Neural cell (in vitro differentiated cells): Measurements from ENCODE around the gene HS3ST2. TPM values are rescaled to one million over a fixed set of nuclear protein-coding genes. Genes with fewer than 3 reads are reported as not detected.

Experiments
- H2AFZ ChIP-seq: fragments of 200-600, 300-800 bp; sonication (generic), shearing (Covaris generic); 2 replicates; pipeline ENCODE4 v1.6.0; 2014; ENCODE audit warnings: low read depth, mild to moderate bottlenecking, antibody characterized with exemption, low read length, moderate library complexity
- H3F3A ChIP-seq: fragments of 200-600 bp; shearing (Covaris generic); 2 replicates; pipeline ENCODE4 v1.6.1; 2016; ENCODE audit warnings: mild to moderate bottlenecking, moderate library complexity, mixed read lengths, antibody characterized with exemption, low read length; ENCODE audit not compliant: insufficient read depth, poor library complexity, severe bottlenecking
- H3K27ac ChIP-seq: fragments of 200-600, 300-800 bp; sonication (generic), shearing (Covaris generic); 2 replicates; pipeline ENCODE4 v1.5.1; 2014; ENCODE audit warnings: mild to moderate bottlenecking, low read length, moderate library complexity
- H3K27me3 ChIP-seq: fragments of 300-800, 200-600 bp; sonication (generic), shearing (Covaris generic); 2 replicates; pipeline ENCODE4 v1.6.0; 2014; ENCODE audit warnings: mild to moderate bottlenecking, low read depth, low read length, moderate library complexity; ENCODE audit not compliant: insufficient read depth
- H3K36me3 ChIP-seq: fragments of 300-800, 200-600 bp; sonication (generic), shearing (Covaris generic); 2 replicates; pipeline ENCODE4 v1.5.1; 2014; ENCODE audit warnings: mild to moderate bottlenecking, antibody characterized with exemption, low read length, moderate library complexity; ENCODE audit not compliant: insufficient read depth
- H3K4me2 ChIP-seq: fragments of 300-800, 200-600 bp; sonication (generic), shearing (Covaris generic); 2 replicates; pipeline ENCODE4 v1.6.0; 2014; ENCODE audit warnings: mild to moderate bottlenecking, low read length
- H3K4me3 ChIP-seq: fragments of 300-800, 200-600 bp; sonication (generic), shearing (Covaris generic); 2 replicates; pipeline ENCODE4 v1.5.1; 2014; ENCODE audit warnings: mild to moderate bottlenecking, low read length, moderate library complexity
- H3K79me2 ChIP-seq: fragments of 200-600 bp; shearing (Covaris generic); replicated peaks from 2 replicates; pipeline ENCODE4 v1.6.0; 2014; ENCODE audit warnings: mild to moderate bottlenecking, low read length, moderate library complexity; ENCODE audit not compliant: insufficient read depth
- H3K9ac ChIP-seq: fragments of 300-800, 200-600 bp; sonication (generic), shearing (Covaris generic); 2 replicates; pipeline ENCODE4 v1.6.1; 2016; ENCODE audit warnings: mild to moderate bottlenecking, low read length, mixed read lengths
- H3K9me2 ChIP-seq: fragments of 200-600 bp; shearing (Covaris generic); 2 replicates; pipeline ENCODE4 v1.6.1; 2016; ENCODE audit warnings: mild to moderate bottlenecking, low read length, mixed read lengths; ENCODE audit not compliant: insufficient read depth
- H3K9me3 ChIP-seq: fragments of 200-600, 300-800 bp; sonication (generic), shearing (Covaris generic); 2 replicates; pipeline ENCODE4 v1.6.1; 2016; ENCODE audit warnings: mild to moderate bottlenecking, mixed run types, low read length, moderate library complexity, mixed read lengths
- H4K20me1 ChIP-seq: fragments of 200-600 bp; shearing (Covaris generic); 2 replicates; pipeline ENCODE4 v1.6.1; 2016; ENCODE audit warnings: mild to moderate bottlenecking, mixed run types; ENCODE audit not compliant: insufficient read depth
- EP300 ChIP-seq: fragments of 450-650 bp; conservative IDR thresholded peaks from 2 replicates; pipeline ENCODE4 v1.6.1; 2014; ENCODE audit warnings: antibody characterized with exemption, mild to moderate bottlenecking, moderate library complexity; ENCODE audit not compliant: poor library complexity, severe bottlenecking
- EZH2 ChIP-seq: fragments of 200-600, 300-800 bp; shearing (Covaris generic), sonication (generic); IDR thresholded peaks from 2 replicates; pipeline ENCODE4 v1.6.1; 2014; ENCODE audit warnings: antibody characterized with exemption, low read length, borderline replicate concordance, mild to moderate bottlenecking; ENCODE audit not compliant: insufficient read depth, poor library complexity, severe bottlenecking
- MXI1 ChIP-seq: fragments of 450-650 bp; conservative IDR thresholded peaks from 2 replicates; pipeline ENCODE4 v1.6.1; 2014; ENCODE audit warnings: antibody characterized with exemption, mild to moderate bottlenecking; ENCODE audit not compliant: poor library complexity, severe bottlenecking
- POLR2AphosphoS5 ChIP-seq: IDR thresholded peaks from 2 replicates; pipeline ENCODE4 v1.6.1; 2012
- RAD21 ChIP-seq: fragments of 450-650 bp; conservative IDR thresholded peaks from 2 replicates; pipeline ENCODE4 v1.6.1; 2014; ENCODE audit warnings: antibody characterized with exemption, mild to moderate bottlenecking, moderate library complexity
- SMC3 ChIP-seq: fragments of 450-650 bp; conservative IDR thresholded peaks from 2 replicates; pipeline ENCODE4 v1.6.1; 2014; ENCODE audit warnings: antibody characterized with exemption, mild to moderate bottlenecking, moderate library complexity; ENCODE audit not compliant: poor library complexity
- TAF1 ChIP-seq: IDR thresholded peaks from 2 replicates; pipeline ENCODE4 v1.6.1; 2012; ENCODE audit warnings: low read depth
- polyA plus RNA-seq: library from polyadenylated mRNA; depleted of rRNA; stranded (reverse); fragments of >200 nt; gene quantifications from 2 replicates; pipeline ENCODE4 v1.2.3, GENCODE V29; 2014
- TF ChIP-seq, protein P1 (sequence below): fragments of 450-650 bp; IDR thresholded peaks from 2 replicates; pipeline ENCODE4 v1.5.1; 2014; ENCODE audit warnings: antibody characterized with exemption, mild to moderate bottlenecking, moderate library complexity; ENCODE audit not compliant: poor library complexity, severe bottlenecking
- TF ChIP-seq, protein P2 (sequence below): IDR thresholded peaks from 2 replicates; pipeline ENCODE4 v1.6.1; 2012; ENCODE audit warnings: borderline replicate concordance

Gene HS3ST2
- polyA plus RNA-seq, 1 donor from 2014 or later: 3.0 TPM

DNA sequence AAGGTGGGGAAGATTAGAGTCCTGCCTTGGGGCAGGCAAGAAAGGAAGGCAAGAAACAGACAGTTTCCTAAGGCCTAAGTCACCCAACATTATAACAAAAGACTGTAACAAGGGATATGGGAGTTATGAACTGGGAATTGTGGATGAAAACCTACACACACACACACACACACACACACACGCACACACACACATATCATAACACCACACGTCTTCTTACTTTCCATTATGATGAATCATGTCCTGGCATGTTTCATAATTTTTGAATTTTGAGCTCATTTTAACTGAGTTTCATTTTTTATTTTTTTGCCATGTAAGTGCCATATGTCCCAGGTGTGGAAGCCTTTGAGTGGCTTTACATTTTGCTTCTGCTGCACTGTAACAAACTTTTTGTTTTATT is 29.9 kb downstream of the HS3ST2 start:
- Histone ChIP-seq H2AFZ (no peak overlapping the region), H3K27ac (no peak overlapping the region), H3K4me3 (no peak overlapping the region), H3K4me2 (no peak overlapping the region), H3K9me3 (no peaks in the 10 kb centered on the region), H3K9me2 (no peaks in the 10 kb centered on the region), H4K20me1 (no peaks in the 10 kb centered on the region), H3K9ac (no peak overlapping the region), H3K79me2 (no peaks in the 10 kb centered on the region), H3K27me3 (no peaks in the 10 kb centered on the region), H3F3A (no peaks in the 10 kb centered on the region), H3K36me3 (no peaks in the 10 kb centered on the region)
- no peak for TF ChIP-seq RAD21
- TF ChIP-seq, protein P1, sequence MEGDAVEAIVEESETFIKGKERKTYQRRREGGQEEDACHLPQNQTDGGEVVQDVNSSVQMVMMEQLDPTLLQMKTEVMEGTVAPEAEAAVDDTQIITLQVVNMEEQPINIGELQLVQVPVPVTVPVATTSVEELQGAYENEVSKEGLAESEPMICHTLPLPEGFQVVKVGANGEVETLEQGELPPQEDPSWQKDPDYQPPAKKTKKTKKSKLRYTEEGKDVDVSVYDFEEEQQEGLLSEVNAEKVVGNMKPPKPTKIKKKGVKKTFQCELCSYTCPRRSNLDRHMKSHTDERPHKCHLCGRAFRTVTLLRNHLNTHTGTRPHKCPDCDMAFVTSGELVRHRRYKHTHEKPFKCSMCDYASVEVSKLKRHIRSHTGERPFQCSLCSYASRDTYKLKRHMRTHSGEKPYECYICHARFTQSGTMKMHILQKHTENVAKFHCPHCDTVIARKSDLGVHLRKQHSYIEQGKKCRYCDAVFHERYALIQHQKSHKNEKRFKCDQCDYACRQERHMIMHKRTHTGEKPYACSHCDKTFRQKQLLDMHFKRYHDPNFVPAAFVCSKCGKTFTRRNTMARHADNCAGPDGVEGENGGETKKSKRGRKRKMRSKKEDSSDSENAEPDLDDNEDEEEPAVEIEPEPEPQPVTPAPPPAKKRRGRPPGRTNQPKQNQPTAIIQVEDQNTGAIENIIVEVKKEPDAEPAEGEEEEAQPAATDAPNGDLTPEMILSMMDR: no peak
- no peak for TF ChIP-seq SMC3
- TF ChIP-seq, protein P2, sequence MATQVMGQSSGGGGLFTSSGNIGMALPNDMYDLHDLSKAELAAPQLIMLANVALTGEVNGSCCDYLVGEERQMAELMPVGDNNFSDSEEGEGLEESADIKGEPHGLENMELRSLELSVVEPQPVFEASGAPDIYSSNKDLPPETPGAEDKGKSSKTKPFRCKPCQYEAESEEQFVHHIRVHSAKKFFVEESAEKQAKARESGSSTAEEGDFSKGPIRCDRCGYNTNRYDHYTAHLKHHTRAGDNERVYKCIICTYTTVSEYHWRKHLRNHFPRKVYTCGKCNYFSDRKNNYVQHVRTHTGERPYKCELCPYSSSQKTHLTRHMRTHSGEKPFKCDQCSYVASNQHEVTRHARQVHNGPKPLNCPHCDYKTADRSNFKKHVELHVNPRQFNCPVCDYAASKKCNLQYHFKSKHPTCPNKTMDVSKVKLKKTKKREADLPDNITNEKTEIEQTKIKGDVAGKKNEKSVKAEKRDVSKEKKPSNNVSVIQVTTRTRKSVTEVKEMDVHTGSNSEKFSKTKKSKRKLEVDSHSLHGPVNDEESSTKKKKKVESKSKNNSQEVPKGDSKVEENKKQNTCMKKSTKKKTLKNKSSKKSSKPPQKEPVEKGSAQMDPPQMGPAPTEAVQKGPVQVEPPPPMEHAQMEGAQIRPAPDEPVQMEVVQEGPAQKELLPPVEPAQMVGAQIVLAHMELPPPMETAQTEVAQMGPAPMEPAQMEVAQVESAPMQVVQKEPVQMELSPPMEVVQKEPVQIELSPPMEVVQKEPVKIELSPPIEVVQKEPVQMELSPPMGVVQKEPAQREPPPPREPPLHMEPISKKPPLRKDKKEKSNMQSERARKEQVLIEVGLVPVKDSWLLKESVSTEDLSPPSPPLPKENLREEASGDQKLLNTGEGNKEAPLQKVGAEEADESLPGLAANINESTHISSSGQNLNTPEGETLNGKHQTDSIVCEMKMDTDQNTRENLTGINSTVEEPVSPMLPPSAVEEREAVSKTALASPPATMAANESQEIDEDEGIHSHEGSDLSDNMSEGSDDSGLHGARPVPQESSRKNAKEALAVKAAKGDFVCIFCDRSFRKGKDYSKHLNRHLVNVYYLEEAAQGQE: no peak

DNA sequence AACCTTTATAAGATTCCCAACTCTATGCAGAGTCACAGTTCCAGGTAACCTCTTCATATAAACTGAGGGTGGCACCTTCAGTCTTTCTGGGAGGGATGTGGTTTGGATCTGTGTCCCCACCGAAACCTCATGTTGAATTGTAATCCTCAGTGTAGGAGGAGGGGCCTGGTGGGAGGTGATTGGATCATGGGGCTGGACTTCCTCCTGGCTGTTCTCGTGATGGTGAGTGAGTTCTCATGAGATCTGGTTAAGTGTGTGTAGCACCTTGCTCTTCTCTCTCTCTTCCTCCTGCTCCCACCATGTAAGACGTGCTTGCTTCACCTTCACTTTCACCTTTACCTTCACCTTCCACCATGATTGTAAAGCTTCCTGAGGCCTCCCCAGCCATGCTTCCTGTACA is 30.5 kb downstream of the HS3ST2 start:
- TF ChIP-seq, protein P2: no peak
- TF ChIP-seq TAF1: no peak
- no peak for TF ChIP-seq SMC3
- TF ChIP-seq EZH2: no peak
- TF ChIP-seq EP300: no peak
- TF ChIP-seq, protein P1: no peak
- no peak for TF ChIP-seq RAD21
- no peak for TF ChIP-seq POLR2AphosphoS5
- TF ChIP-seq MXI1: no peak
- Histone ChIP-seq H3K9me3 (no peaks in the 10 kb centered on the region), H3K36me3 (no peaks in the 10 kb centered on the region), H3F3A (no peaks in the 10 kb centered on the region), H3K9ac (no peak overlapping the region), H3K4me3 (no peak overlapping the region), H3K27me3 (no peaks in the 10 kb centered on the region), H2AFZ (no peak overlapping the region), H4K20me1 (no peaks in the 10 kb centered on the region), H3K4me2 (no peak overlapping the region), H3K9me2 (no peaks in the 10 kb centered on the region), H3K79me2 (no peaks in the 10 kb centered on the region), H3K27ac (no peak overlapping the region)
